Astrocyte (in vitro differentiated cells and primary cell): ENCODE data around the gene TGFB2. TPM values are rescaled to one million over a fixed set of nuclear protein-coding genes. Genes with fewer than 3 reads are reported as not detected.
A peak's percentile ranks its signal among the peaks of the same experiment; 100 is the strongest.

ENCODE experiments used
- DNase-seq: peaks from one replicate; pipeline ENCODE4 v3.0.0-alpha.2; 2010; ENCODE audit warnings: low read depth
- FAIRE-seq: peaks from 2 replicates; lab custom pipeline; 2011; peaks lifted over from hg19 to GRCh38; lab: Jason Lieb, UNC
- H2AFZ ChIP-seq: 2 replicates; pipeline ENCODE4 v1.6.0; 2012; ENCODE audit warnings: low read depth, low read length, inconsistent platforms
- H3K27ac ChIP-seq: 2 replicates; pipeline ENCODE4 v1.5.1; 2011; ENCODE audit warnings: low read depth, low read length, inconsistent platforms
- H3K27me3 ChIP-seq: 2 replicates; pipeline ENCODE4 v1.6.0; 2011; ENCODE audit warnings: low read length, inconsistent platforms; ENCODE audit not compliant: insufficient read depth
- H3K36me3 ChIP-seq: 2 replicates; pipeline ENCODE4 v1.5.1; 2011; ENCODE audit warnings: low read length, inconsistent platforms; ENCODE audit not compliant: insufficient read depth
- H3K4me1 ChIP-seq: 2 replicates; pipeline ENCODE4 v1.5.1; 2011; ENCODE audit warnings: low read length, inconsistent platforms; ENCODE audit not compliant: insufficient read depth
- H3K4me2 ChIP-seq: 2 replicates; pipeline ENCODE4 v1.6.0; 2012; ENCODE audit warnings: low read length, inconsistent platforms
- H3K4me3 ChIP-seq: 2 replicates; pipeline ENCODE4 v1.5.1; 2011; ENCODE audit warnings: low read depth, mild to moderate bottlenecking, low read length, inconsistent platforms; ENCODE audit not compliant: insufficient read depth
- H3K79me2 ChIP-seq: 2 replicates; pipeline ENCODE4 v1.6.0; 2012; ENCODE audit warnings: mild to moderate bottlenecking, low read length, inconsistent platforms; ENCODE audit not compliant: insufficient read depth
- H3K9ac ChIP-seq: 2 replicates; pipeline ENCODE4 v1.6.0; 2012; ENCODE audit warnings: mild to moderate bottlenecking, low read length, inconsistent platforms
- H3K9me3 ChIP-seq: 2 replicates; pipeline ENCODE4 v1.5.1; 2012; ENCODE audit warnings: low read depth, mild to moderate bottlenecking, low read length, inconsistent platforms; ENCODE audit not compliant: insufficient read depth
- H4K20me1 ChIP-seq: 2 replicates; pipeline ENCODE4 v1.6.0; 2012; ENCODE audit warnings: low read length, inconsistent platforms; ENCODE audit not compliant: insufficient read depth
- H3K27ac Mint-ChIP-seq: one replicate; pipeline ENCODE4 v1.8.0; 2021; ENCODE audit warnings: mild to moderate bottlenecking, mixed read lengths; ENCODE audit not compliant: unreplicated experiment
- H3K27me3 Mint-ChIP-seq: one replicate; pipeline ENCODE4 v1.8.0; 2021; ENCODE audit warnings: low read depth, mixed read lengths; ENCODE audit not compliant: unreplicated experiment
- H3K36me3 Mint-ChIP-seq: one replicate; pipeline ENCODE4 v1.8.0; 2021; ENCODE audit warnings: low read depth, mixed read lengths; ENCODE audit not compliant: unreplicated experiment
- H3K4me1 Mint-ChIP-seq: one replicate; pipeline ENCODE4 v1.8.0; 2021; ENCODE audit warnings: low read depth, mixed read lengths; ENCODE audit not compliant: unreplicated experiment
- H3K4me3 Mint-ChIP-seq: one replicate; pipeline ENCODE4 v1.8.0; 2021; ENCODE audit warnings: mild to moderate bottlenecking, moderate library complexity, mixed read lengths; ENCODE audit not compliant: unreplicated experiment
- H3K9me3 Mint-ChIP-seq: one replicate; pipeline ENCODE4 v1.8.0; 2021; ENCODE audit warnings: mild to moderate bottlenecking, mixed read lengths; ENCODE audit not compliant: unreplicated experiment
- CTCF ChIP-seq: IDR thresholded peaks from 2 replicates; pipeline ENCODE4 v1.5.1; 2011; ENCODE audit warnings: low read depth, mild to moderate bottlenecking, inconsistent platforms, low read length, moderate library complexity; ENCODE audit not compliant: insufficient read depth
- EZH2 ChIP-seq: IDR thresholded peaks from 2 replicates; pipeline ENCODE4 v1.6.1; 2012; ENCODE audit warnings: mild to moderate bottlenecking, low read length, inconsistent platforms; ENCODE audit not compliant: insufficient read depth
- total RNA-seq: library from RNA; stranded (reverse); gene quantifications from 2 replicates; pipeline ENCODE4 v1.2.1, GENCODE V29; 2021

The TGFB2 gene
- total RNA-seq, 1 donor from 2014 or later, result 330 TPM

GRCh38 chr1:218474128-218474527, 129.0 kb downstream of the TGFB2 start:
- H3K9ac ChIP-seq, result peak overlapping the region; percentile 30
- H3K4me3 ChIP-seq, result no peak overlapping the region
- H3K79me2 ChIP-seq, result no peaks in the 10 kb centered on the region
- peak overlapping the region; percentile 33 for H3K27ac ChIP-seq
- FAIRE-seq (peak; percentile 41), DNase-seq (no peak)
- no peak overlapping the region for H2AFZ ChIP-seq
- H3K36me3 ChIP-seq, result no peaks in the 10 kb centered on the region
- Mint-ChIP-seq H3K27me3 (no peaks in the 10 kb centered on the region), H3K4me1 (peaks cover 48% of the 10 kb centered on the region), H3K4me3 (no peak overlapping the region), H3K36me3 (no peaks in the 10 kb centered on the region), H3K27ac (peak overlapping the region; percentile 98), H3K9me3 (no peaks in the 10 kb centered on the region)
- H3K4me2 ChIP-seq, result no peak overlapping the region
- no peak for TF ChIP-seq EZH2
- TF ChIP-seq CTCF, result no peak
- no peaks in the 10 kb centered on the region for H3K27me3 ChIP-seq
- no peaks in the 10 kb centered on the region for H4K20me1 ChIP-seq
- no peaks in the 10 kb centered on the region for H3K9me3 ChIP-seq
- H3K4me1 ChIP-seq, result peaks cover 31% of the 10 kb centered on the region

GRCh38 chr1:218475275-218475674, 130.1 kb downstream of the TGFB2 start:
- Mint-ChIP-seq H3K4me1 (peaks cover 58% of the 10 kb centered on the region), H3K27me3 (no peaks in the 10 kb centered on the region), H3K36me3 (no peaks in the 10 kb centered on the region), H3K27ac (peak overlapping the region; percentile 98), H3K4me3 (no peak overlapping the region), H3K9me3 (no peaks in the 10 kb centered on the region)
- Histone ChIP-seq H3K4me1 (peaks cover 43% of the 10 kb centered on the region), H3K27me3 (no peaks in the 10 kb centered on the region), H3K9ac (peak overlapping the region; percentile 37), H2AFZ (no peak overlapping the region), H3K36me3 (no peaks in the 10 kb centered on the region), H3K4me3 (no peak overlapping the region), H3K27ac (peak overlapping the region; percentile 83), H3K4me2 (no peak overlapping the region), H3K9me3 (no peaks in the 10 kb centered on the region), H3K79me2 (no peaks in the 10 kb centered on the region), H4K20me1 (no peaks in the 10 kb centered on the region)
- TF ChIP-seq EZH2 (no peak), CTCF (no peak)
- FAIRE-seq (peak; percentile 17), DNase-seq (peak; percentile 69)

- FAIRE-seq, result no peak
- peaks cover 63% of the 10 kb centered on the region for H3K4me1 Mint-ChIP-seq
- peak overlapping the region; percentile 98 for H3K27ac Mint-ChIP-seq
Measured at GRCh38 chr1:218475699-218476098, 130.6 kb downstream of the TGFB2 start.

More at GRCh38 chr1:218475699-218476098, 130.6 kb downstream of the TGFB2 start:
- Histone ChIP-seq H3K4me3 (no peak overlapping the region), H3K36me3 (no peaks in the 10 kb centered on the region), H3K9me3 (no peaks in the 10 kb centered on the region), H3K4me2 (no peak overlapping the region), H4K20me1 (no peaks in the 10 kb centered on the region), H3K9ac (peak overlapping the region; percentile 37), H3K79me2 (no peaks in the 10 kb centered on the region), H3K4me1 (peaks cover 45% of the 10 kb centered on the region), H3K27me3 (no peaks in the 10 kb centered on the region), H3K27ac (peak overlapping the region; percentile 83), H2AFZ (no peak overlapping the region)
- DNase-seq, result no peak
- TF ChIP-seq EZH2 (no peak), CTCF (no peak)
- Mint-ChIP-seq H3K9me3 (no peaks in the 10 kb centered on the region), H3K4me3 (no peak overlapping the region), H3K36me3 (no peaks in the 10 kb centered on the region), H3K27me3 (no peaks in the 10 kb centered on the region)
